HFF-Myc (cell line): ENCODE measurements around the gene FBLN1.

Experiments
- DNase-seq: peaks from one replicate; pipeline ENCODE4 v3.0.0-alpha.2; 2011; ENCODE audit warnings: low read depth; ENCODE audit errors: extremely low read depth
- H3K4me3 ChIP-seq: replicated peaks from 2 replicates; pipeline ENCODE4 v1.5.1; 2011; ENCODE audit warnings: low read depth, mild to moderate bottlenecking, control low read depth, low read length
- CTCF ChIP-seq: IDR thresholded peaks from 2 replicates; pipeline ENCODE4 v1.5.1; 2012; ENCODE audit warnings: mild to moderate bottlenecking, low read depth, low read length, control low read depth; ENCODE audit errors: missing control alignments

FBLN1 gene

GRCh38 chr22:45510376-45511232 lies 7.9 kb downstream of the FBLN1 start:
- no peak for TF ChIP-seq CTCF
- DNase-seq, result no peak

GRCh38 chr22:45511847-45512261 lies 9.2 kb downstream of the FBLN1 start:
- peak; percentile 75 for DNase-seq
- H3K4me3 ChIP-seq, result no peak overlapping the region
- TF ChIP-seq CTCF, result no peak

More at GRCh38 chr22:45510376-45511232, 7.9 kb downstream of the FBLN1 start:
- H3K4me3 ChIP-seq, result no peak overlapping the region

- TF ChIP-seq CTCF, result no peak
These were observed 9.7 kb downstream of the FBLN1 start for GRCh38 chr22:45512363-45512762.

GRCh38 chr22:45515676-45516075 lies 13.0 kb downstream of the FBLN1 start:
- no peak for TF ChIP-seq CTCF
- H3K4me3 ChIP-seq, result no peak overlapping the region

More at GRCh38 chr22:45512363-45512762, 9.7 kb downstream of the FBLN1 start:
- DNase-seq, result no peak
- no peak overlapping the region for H3K4me3 ChIP-seq

GRCh38 chr22:45516163-45516562 lies 13.5 kb downstream of the FBLN1 start:
- DNase-seq, result no peak
- no peak overlapping the region for H3K4me3 ChIP-seq
- TF ChIP-seq CTCF, result no peak

More at GRCh38 chr22:45515676-45516075, 13.0 kb downstream of the FBLN1 start:
- no peak for DNase-seq

- no peak for TF ChIP-seq CTCF
- no peak for DNase-seq
- H3K4me3 ChIP-seq, result no peak overlapping the region
These were observed 14.4 kb downstream of the FBLN1 start for GRCh38 chr22:45516923-45517675.
